Measurements from ENCODE around the gene DNER.

DNER gene

DNA sequence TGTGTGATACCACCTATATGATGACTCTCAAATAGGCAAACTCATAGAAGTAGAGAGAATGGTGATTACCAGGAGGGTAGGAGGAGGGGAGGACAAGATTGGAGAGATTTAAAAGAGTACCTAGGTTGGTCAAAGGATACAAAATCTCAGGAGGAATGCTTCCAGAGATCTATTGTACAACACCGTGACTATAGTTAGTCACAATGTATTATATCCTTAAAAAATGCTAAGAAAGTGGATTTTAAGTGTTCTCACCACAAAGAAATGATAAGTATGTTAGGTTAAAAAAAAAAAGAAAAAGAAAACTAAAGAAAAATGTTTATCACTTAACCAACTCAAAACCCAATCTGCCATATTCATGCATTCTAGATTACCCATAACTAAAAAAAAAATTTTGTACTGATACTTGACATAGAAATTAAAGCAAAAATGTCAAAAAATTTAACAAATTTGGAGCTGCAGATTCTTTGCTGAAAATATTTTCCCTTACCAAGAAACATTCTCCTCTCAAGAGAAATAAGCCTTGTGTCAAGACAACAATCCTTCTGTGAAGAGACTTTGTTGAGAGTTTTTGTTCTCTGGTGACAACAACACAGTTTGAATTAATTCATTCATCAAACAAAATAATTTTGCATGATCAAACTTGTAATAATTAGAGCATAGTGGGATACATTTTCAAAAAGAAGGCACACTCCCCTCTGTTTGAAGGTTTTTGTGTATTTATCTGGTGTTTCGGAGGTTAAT is 213.1 kb downstream of the DNER start:
- no peak for DNase-seq (ENCODE audit: low read depth in 2 of 2)

DNA sequence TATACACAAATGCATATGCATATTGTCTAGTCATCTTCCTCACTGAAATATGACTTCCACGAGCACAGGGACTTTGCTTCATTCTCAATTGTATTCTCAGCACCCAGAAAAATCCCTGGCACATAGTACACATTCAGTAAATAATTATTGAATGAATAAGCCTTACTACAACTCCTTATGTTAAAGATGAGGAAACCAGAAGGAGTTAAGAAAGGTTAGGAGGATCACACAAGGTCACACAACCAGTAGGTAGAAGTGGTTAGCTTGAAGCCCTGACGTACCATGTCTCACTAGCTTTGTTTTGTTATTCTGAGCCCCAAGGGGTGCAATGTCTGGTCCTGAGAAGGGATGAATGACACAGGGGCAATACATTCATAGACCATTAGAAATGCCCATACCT is 222.3 kb downstream of the DNER start:
- no peak for DNase-seq (ENCODE audit: low read depth in 2 of 2)

DNA sequence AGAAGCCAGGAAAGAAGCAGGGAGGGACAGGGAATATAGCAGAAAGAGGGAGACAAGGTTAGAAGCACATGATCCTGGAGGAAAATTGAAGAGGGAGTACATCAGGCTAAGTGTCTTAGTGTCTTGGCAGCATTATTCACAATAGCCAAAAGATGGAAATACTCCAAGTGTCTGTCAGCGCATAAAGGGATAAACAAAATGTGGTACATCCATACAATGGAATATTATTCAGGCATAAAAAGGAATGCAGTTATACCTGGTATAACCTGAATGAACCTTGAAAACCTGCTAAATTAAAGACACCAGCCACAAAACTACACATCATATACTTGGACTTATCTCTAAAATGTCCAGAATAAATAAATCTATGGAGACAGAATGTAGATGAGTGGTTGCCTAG is 224.2 kb downstream of the DNER start:
- no peak for DNase-seq (ENCODE audit: low read depth in 2 of 2)

DNA sequence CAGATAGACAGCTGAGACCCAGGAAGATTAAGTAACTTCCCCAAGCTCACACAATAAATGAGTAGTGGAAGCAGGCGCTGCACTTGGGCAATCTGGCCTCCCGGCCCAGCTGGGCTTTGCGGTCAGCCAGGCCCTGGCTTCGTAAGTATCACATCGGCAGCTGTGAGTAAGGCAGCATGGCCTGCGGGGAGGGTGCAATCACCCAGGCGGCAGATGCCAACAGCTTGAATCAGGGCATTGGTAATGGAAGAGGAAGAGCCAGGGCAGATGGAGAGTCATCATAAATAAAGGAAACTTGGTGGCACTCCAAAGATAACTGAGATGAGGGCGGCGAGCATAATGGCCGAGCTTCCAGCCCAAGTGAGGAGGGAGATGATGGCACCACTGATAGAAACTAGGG is 225.3 kb downstream of the DNER start:
- DNase-seq (ENCODE audit: low read depth in 2 of 2), result no peak

DNA sequence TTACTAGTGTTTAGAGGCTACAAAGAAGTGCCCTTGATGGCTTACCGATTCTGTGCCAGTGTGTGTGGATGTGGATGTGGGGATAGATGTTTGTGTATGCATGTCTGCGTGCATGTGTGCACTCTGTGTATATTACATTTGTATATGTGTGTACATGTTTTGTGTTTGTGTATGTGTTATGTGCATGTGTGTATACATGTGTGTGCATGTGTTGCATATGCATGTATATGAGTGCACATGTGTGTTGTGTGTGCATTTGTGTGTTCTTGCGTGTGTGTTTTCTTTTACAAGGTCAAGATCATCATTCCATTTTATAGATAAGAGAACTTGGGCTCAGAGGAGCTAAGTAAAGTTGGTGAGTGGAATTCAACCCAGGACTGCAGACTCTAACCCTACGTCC is 226.1 kb downstream of the DNER start:
- no peak for DNase-seq (ENCODE audit: low read depth in 2 of 2)

DNA sequence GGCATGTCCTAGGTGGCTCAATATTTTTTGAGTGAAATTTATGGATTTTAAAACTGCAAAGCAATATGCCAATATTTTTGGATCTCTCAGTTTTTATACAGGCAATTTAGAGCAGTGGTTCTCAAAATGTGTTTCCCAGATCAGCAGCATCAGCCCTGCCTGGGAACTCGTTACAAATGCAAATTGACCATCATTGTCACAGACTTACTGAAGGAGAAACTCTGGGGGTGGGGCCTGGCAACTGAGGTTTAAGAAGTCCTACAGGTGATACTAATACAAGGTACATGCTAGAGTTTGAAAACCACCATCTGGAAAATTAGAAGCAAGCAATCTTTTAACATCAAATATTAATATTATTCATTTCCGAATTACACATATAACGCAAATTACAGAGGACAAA is 227.7 kb downstream of the DNER start:
- DNase-seq (ENCODE audit: low read depth in 2 of 2), result no peak

DNA sequence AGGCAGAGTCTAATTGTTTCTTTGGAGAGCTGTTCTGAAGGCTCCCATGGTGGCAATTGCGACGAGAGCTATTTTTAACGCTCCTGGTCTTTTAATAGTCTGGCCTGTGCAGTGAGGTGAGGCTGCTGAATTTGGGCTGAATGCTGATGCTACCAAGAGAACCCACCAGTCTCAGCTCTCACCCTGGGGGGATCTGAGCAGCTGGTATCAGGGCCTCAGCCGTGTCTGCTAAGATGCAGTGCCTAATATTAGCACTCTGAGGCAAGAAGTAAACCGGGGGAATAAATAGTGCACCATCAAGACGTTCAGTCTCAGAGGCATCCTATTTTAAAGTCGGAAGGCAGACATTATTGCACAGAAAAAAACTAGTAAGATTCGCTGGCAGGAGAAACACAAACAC is 228.5 kb downstream of the DNER start:
- no peak for DNase-seq (ENCODE audit: low read depth in 2 of 2)

DNA sequence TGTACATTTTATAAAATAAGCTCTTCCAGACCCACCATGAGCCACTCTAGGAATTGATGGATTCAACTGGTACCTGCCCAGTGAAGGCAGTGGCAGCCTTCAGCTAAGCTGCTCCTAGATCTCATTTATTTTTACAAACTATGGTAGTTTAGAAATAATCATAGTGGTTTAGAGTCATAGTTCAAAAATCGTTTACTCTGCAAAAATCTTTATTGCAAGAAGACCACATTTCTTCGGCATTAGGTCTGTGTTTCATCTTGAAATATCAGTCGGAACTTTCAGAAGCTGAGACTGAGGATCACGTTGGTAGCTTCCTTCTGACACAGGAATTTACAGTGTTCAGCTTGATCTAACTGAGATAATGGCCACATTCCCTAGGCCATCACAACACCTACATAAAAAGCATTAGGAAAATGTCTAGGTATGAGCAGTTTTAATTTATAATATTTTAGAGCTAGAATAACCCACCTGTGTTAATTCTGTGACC is 237.0 kb downstream of the DNER start:
- DNase-seq (ENCODE audit: low read depth in 2 of 2), result no peak

DNA sequence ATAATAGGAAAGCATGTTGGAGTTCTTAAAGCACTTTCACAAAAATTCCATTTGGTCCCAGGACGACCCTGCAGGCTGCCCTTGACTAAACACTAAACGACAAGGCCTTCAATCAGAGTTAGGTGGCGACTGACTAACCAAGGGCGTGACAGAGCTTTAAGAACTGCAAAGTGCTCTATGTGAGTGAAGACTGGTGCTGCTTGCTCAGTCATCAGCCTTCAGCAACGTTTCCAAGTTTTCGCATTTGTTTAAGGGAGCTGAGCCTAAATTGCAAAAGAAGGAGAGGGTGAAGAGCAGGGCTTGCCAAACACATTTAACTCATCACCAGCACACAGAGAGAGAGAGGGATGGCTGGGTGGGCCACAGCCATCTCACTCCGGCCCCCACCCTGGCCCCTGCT is 238.6 kb downstream of the DNER start:
- no peak for DNase-seq (ENCODE audit: low read depth in 2 of 2)

DNA sequence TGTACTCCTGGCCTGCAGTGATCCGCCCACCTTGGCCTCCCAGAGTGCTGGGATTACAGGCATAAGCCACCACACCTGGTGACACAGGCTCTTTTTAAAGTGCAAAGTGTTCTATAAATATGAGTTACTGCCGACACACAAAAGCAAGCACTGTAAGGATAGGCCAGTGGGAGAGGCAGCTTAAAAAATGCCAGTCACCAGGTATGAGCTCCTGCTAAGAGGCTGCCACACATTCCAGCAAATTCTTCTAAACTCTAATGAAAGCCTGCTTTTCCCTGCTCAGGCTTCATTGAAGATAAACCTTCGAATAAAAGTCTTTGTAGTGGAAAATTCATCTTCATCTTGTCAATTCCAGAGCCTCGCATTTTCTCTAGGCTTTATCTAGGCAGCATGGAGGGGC is 240.2 kb downstream of the DNER start:
- no peak for DNase-seq (ENCODE audit: low read depth in 2 of 2)

DNA sequence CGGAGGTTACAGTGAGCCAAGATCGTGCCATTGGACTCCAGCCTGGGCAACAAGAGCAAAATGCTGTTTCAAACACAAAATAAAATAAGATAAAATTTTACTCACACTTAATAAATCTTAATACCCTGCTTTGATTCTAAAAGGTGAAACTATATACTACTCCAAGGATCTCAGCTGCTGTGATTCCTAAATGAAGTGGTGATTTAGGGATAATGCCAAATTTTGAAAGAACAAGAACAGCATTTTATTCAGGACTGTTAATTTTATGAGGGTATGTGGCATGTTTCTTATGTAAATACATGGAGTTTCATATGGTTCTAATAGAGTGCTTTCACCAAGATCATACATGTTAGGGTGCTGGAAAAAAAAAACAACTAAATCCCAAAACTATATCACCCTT is 243.6 kb downstream of the DNER start:
- no peak for DNase-seq (ENCODE audit: low read depth in 2 of 2)

DNA sequence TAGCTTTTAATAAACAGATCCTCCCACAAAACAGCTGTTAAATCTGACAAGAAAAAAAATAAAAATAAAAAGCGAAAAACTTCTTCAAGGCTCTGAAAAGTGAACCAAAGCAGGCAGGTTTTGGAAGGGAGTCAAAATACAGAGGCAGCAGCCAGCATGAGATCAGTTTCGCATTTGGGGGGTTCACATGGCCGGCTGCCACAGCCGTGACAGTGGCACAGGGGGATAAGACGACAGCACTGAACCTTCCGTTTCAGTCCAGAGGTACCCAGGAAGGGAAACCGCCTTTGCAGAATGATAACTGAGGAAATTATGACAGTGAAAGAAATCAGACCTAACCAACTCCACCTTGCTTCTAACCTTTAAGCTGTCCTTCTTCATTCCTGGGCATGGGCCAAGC is 246.6 kb downstream of the DNER start:
- DNase-seq (ENCODE audit: low read depth in 2 of 2), result no peak

DNA sequence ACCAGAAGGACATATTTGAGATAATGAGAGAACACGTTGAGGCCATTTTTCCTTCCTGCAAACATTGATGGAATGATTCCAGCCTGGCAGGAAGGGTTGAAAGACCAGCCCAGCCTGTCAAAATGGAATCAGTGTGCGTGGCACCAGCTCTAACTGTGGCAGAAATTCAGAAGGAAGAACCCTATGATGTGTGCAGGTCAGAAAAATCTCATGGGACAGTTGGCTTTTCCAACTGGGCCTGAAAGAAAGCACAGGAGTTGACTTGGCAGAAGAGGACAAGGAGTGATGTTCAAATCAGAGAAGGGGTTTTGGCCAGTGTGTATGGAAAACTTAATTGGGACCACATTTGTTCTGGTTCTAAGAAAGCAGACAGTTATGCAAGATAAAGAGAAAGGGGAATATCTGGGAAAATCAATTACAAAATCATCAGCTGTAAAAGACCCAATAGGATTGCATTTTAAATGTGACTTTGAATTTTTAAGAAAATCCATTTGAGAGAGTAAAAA is 250.5 kb downstream of the DNER start:
- no peak for DNase-seq (ENCODE audit: low read depth in 2 of 2)

DNA sequence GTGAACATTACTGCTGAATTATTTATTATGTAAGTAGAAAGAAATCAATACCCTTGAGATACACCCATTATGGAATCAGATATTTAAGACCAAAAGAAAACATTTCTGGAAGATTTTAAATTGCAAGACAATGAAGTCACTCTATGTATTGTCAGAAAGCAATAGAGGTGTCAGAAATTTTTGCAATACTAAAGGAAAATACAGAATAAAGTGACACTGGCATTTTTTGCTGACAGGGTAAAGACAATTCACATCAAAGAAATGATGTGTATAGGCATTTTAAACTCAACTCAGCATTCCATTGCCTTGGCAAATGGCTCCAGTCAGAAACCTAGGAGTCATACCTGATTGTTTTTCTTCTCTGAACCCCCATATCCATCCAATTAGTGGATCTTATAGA is 252.2 kb downstream of the DNER start:
- no peak for DNase-seq (ENCODE audit: low read depth in 2 of 2)

DNA sequence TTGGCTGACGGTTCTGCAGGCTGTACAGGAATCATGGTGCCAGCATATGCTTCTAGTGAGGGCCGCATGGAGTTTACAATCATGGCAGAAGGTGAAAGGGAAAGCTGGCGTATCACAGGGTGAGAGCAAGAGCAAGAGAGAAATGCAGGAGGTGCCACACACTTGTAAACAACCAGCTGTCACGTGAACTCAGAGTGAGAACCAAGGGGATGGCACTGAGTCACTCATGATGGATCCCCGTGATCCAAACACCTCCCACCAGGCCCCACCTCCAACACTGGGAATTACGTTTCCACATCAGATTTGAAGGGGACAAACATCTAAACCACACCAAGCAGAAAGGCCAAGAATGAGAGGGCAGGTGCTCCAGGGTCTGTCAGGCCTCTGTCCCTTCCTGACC is 258.3 kb downstream of the DNER start:
- DNase-seq (ENCODE audit: low read depth in 2 of 2), result no peak

DNA sequence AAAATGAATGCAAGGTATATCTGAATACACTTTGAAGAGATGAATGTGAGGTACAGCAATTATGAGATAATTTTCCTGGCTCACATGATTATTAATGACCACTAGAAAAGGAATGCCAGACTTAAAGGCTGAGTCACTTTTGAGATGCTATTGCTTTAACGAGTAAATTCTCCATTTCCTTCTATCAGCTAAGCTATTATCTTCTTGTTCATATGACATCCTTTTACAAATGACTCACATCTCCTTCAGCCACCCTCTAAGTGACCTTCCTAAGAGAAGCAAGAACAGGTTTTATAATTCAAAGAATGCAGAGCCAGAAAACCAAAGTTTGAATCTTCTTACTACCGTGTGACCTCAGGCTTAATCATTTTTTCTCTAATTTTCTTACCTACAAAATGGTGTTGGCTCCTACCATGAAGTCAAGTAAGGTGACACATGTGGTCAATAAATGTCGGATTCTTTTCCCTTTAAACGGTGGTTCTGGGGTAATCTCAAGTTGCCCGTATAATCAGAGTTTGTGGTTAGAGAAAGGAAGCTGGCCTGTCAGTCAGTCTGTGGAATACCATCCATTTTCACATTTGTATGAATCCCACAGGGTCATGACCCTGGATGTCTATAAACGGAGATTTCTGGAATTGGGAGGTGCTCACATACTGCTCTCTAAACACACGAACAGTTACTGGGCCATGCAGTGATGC is 259.3 kb downstream of the DNER start:
- peak; percentile 25 to 41 for DNase-seq (ENCODE audit: low read depth in 2 of 2)

DNA sequence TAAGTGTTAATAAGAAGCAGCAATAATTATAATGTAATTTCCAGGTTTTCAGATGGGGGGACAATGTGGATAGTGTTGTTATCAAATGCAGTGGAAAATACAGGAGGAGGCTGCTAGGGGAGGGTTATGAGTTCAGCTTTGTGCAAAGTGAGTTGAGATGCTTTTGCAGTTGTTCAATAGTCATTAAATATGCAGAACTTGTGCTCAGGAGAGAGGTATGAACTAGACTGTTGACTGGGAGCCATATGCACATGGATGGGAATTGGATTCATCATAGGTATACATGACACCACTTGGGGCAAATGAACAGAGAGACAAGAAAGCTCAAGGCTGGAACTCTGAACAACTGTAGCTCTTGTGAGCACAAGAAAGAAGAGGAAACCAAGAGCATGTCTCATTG is 261.1 kb downstream of the DNER start:
- no peak for DNase-seq (ENCODE audit: low read depth in 2 of 2)

DNA sequence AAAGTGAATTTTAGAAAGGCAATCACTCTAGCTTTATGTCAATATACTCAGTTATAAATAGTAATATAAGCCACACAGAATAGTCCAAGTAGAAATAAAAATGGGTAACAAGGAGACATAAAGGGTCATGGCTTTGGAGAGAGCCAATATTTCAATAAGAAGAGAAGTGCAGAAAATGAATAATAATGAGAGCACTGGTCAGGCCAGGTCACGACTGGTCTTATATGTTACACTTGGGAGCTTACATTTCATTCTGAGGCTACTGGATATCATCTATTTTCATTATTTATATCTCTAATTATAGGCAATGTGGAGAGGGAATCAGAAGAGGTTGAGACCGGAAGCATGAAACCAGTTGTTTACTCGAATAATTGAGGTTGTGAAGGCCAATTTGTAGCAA is 262.5 kb downstream of the DNER start:
- DNase-seq (ENCODE audit: low read depth in 2 of 2), result no peak

DNA sequence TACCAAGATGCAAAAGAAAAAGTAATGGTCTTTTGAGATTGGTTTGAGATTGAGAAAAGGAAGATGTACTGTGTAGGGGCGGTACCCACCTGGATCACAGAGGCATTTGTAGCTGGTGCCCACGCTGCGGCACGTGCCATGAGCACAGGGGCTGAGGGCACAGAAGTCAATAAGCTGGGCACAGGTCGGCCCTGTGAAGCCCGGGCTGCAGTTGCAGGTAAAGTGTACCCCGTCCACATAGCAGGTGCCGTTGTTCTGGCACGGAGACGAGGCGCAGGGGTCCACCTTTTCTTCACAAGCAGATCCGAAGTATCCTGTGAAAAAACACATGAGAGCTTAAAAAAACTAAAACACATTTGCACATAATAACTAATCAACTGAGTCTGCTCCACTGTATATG is 267.1 kb downstream of the DNER start:
- no peak for DNase-seq (ENCODE audit: low read depth in 2 of 2)

DNA sequence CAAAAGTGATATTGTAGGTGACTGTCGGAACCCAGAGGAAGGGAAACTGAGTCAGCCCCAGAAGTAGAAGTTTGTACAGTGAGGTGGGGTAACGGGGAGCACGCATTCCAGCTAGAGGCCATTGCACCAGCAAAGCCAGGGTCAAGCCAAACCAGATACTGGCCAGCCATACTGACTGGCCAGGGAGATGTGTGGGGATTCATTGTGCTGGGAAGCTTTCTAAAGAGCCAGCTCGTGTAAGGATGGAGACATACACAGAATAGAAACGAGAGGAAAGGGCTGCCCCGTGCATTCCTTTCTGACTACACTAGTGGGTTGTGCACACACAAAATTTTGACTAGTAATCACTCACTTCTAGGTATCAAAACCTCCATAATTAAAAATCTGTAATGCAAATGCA is 268.0 kb downstream of the DNER start:
- no peak for DNase-seq (ENCODE audit: low read depth in 2 of 2)

DNA sequence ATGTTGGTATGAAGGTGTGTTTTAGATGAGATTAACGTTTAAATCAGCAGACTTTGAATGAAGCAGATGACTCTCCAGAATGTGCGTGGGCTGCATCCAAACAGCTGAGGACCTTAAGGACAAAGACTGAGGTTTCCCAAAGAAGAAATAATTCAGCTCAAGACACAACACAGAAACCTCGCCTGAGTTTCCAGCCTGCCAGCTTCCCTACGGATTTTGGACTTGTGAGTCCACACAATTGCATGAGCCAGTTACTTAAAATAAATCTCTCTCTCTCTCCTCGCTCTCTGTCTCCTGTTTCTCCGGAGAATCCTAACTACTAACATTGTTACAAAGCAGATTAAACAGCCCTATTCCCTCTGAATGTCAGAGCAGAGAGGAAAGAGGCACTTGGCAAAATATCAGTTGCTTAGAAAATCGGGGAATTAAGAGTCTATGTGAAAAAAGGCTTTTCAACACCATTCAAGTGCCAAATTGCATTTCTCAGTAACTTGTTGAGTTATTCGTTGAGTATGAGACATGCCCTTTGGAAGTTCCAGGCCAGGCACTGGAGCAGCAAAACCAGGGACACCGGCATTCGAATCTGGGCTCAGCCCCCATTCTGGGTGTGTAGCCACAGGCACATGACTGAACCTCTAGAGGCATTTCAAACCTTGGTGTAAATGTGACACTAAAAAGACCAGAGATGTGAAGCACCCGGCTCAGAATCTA is 268.7 kb downstream of the DNER start:
- DNase-seq (ENCODE audit: low read depth in 2 of 2), result no peak

DNA sequence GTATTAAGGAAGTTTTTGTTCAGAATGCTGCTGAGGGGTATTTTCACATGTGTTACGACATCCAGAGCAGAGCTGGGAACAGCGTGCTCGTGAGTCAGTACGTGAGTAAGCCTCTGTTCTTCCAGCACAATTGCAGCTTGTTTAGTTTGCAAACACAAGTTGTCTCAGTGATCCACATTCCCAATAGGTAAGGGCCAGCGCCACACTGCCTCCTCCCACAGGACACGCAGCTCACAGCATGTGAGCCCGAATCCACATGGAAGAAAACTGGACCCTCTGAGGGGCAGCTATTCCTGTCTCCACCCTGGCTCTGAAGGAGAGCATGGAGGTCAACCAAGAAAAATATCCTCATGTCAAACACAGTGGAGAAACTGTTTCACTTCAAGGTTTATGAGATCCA is 269.3 kb downstream of the DNER start:
- peak; percentile 45 to 51 for DNase-seq (ENCODE audit: low read depth in 2 of 2)
